Loucy (cell line): ENCODE data around the gene INPP5J.

Source experiments
- EZH2phosphoT487 ChIP-seq: fragments of 200-600 bp; IDR thresholded peaks from 2 replicates; pipeline ENCODE4 v1.6.1; 2018; ENCODE audit warnings: antibody characterized with exemption, mild to moderate bottlenecking, moderate library complexity, borderline replicate concordance
- TF ChIP-seq, protein P1 (sequence below): fragments of 200-600 bp; sonication (generic); conservative IDR thresholded peaks from 2 replicates; pipeline ENCODE4 v1.5.1; 2014; ENCODE audit warnings: mild to moderate bottlenecking, antibody characterized with exemption, low read length

DNA sequence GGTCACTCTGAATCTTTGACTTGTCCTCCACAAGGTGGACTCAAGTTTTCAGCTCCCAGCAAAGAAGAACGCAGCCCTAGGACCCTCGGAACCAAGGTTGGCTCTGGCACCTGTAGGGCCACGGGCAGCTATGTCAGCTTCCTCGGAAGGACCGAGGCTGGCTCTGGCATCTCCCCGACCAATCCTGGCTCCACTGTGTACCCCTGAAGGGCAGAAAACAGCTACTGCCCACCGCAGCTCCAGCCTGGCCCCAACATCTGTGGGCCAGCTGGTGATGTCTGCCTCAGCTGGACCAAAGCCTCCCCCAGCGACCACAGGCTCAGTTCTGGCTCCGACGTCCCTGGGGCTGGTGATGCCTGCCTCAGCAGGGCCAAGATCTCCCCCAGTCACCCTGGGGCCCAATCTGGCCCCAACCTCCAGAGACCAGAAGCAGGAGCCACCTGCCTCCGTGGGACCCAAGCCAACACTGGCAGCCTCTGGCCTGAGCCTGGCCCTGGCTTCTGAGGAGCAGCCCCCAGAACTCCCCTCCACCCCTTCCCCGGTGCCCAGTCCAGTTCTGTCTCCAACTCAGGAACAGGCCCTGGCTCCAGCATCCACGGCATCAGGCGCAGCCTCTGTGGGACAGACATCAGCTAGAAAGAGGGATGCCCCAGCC, 2.2 kb downstream of the INPP5J start:
- TF ChIP-seq, protein P1, sequence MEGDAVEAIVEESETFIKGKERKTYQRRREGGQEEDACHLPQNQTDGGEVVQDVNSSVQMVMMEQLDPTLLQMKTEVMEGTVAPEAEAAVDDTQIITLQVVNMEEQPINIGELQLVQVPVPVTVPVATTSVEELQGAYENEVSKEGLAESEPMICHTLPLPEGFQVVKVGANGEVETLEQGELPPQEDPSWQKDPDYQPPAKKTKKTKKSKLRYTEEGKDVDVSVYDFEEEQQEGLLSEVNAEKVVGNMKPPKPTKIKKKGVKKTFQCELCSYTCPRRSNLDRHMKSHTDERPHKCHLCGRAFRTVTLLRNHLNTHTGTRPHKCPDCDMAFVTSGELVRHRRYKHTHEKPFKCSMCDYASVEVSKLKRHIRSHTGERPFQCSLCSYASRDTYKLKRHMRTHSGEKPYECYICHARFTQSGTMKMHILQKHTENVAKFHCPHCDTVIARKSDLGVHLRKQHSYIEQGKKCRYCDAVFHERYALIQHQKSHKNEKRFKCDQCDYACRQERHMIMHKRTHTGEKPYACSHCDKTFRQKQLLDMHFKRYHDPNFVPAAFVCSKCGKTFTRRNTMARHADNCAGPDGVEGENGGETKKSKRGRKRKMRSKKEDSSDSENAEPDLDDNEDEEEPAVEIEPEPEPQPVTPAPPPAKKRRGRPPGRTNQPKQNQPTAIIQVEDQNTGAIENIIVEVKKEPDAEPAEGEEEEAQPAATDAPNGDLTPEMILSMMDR, result no peak
- no peak for TF ChIP-seq EZH2phosphoT487
